Right cardiac atrium (tissue), 5 donors: Measurements from ENCODE around the gene THSD4. TPM values are rescaled to one million over a fixed set of nuclear protein-coding genes. Genes with fewer than 3 reads are reported as not detected.

ENCODE experiments used
- ATAC-seq, 2 donors: fragments of 200-7000 bp; cut with Tn5 transposase; one replicate each; pipeline versions ENCODE4 v1.8.0 to v1.9.1; 2020; ENCODE audit warnings: moderate library complexity in 2 of 2, mild to moderate bottlenecking in 1 of 2
- DNase-seq, 3 donors: peaks; one replicate each; pipeline ENCODE4 v3.0.0-alpha.2; 2020
- H3K27ac ChIP-seq: one replicate; pipeline ENCODE4 v1.5.1; 2013; ENCODE audit warnings: mild to moderate bottlenecking, low read length, control low read depth, moderate library complexity
- H3K27me3 ChIP-seq: one replicate; pipeline ENCODE4 v1.6.1; 2013; ENCODE audit not compliant: control insufficient read depth, insufficient read depth
- H3K4me1 ChIP-seq: one replicate; pipeline ENCODE4 v1.6.1; 2013; ENCODE audit warnings: low read length; ENCODE audit not compliant: control insufficient read depth, insufficient read depth
- H3K4me3 ChIP-seq: one replicate; pipeline ENCODE4 v1.5.1; 2013; ENCODE audit warnings: low read length, control low read depth
- H3K9me3 ChIP-seq: one replicate; pipeline ENCODE4 v1.6.1; 2013; ENCODE audit warnings: low read length; ENCODE audit not compliant: control insufficient read depth
- WGBS: extraction: QIAGEN DNeasy Blood & Tissue Kit; methylation state at CpG from one replicate; pipeline ENCODE4 v1.1.7; 2013; 5-methylcytosine and 5-hydroxymethylcytosine counted together
- intact Hi-C, 4 donors: fragments of 100-400 bp; cut with DNase I; formaldehyde crosslinking; loops; one replicate each; pipeline versions ENCODE4 v1.11.0 to v1.14.0; 2022 to 2023
- polyA plus RNA-seq: library from polyadenylated mRNA; stranded (reverse); fragments of 200-250 nt; gene quantifications from one replicate; pipeline ENCODE4 v1.2.3, GENCODE V29; 2013
- total RNA-seq, 4 donors: library from RNA; stranded (reverse); fragmentation: NEBNext Ultra II Directional; extraction: Animal tissue kit (Norgen Biotek cat#: 25700); gene quantifications; one replicate each; pipeline ENCODE4 v1.2.1, GENCODE V29; 2021
- donor health status: healthy with polysubstance abuse.
- donor health status: DM: no; HTN: yes; CAD: no.
- donor health status: DM: no; HTN: no; CAD: no.
- donor health status: DM: no; HTN: yes; CAD: no; lungs with severe emphysema.
- donor health status: DM: yes; HTN: yes; CAD: no.

THSD4 gene
- total and polyA plus RNA-seq, 5 donors = 40.5 to 93.8 (median 67.3) TPM

- intact Hi-C loops = no loop called here
Observed at GRCh38 chr15:71776304-71776703, 661.0 kb downstream of the THSD4 start.

GRCh38 chr15:71777216-71777943, 662.1 kb downstream of the THSD4 start:
- DNase-seq = no peak

More at GRCh38 chr15:71776304-71776703, 661.0 kb downstream of the THSD4 start:
- no peaks in the 10 kb centered on the region for H3K4me1 ChIP-seq
- no peak overlapping the region for H3K4me3 ChIP-seq
- ATAC-seq (no peak), DNase-seq (no peak)
- H3K9me3 ChIP-seq = no peaks in the 10 kb centered on the region
- WGBS = 76% methylated on average over 3 of the region's 3 CpGs
- no peak overlapping the region for H3K27ac ChIP-seq
- H3K27me3 ChIP-seq = no peaks in the 10 kb centered on the region

GRCh38 chr15:71779073-71779797, 664.0 kb downstream of the THSD4 start:
- intact Hi-C loops = no loop called here
- DNase-seq (no peak), ATAC-seq (no peak)
- Histone ChIP-seq H3K27ac (no peak overlapping the region), H3K9me3 (no peaks in the 10 kb centered on the region), H3K27me3 (no peaks in the 10 kb centered on the region), H3K4me3 (no peak overlapping the region), H3K4me1 (no peaks in the 10 kb centered on the region)
- 79% methylated on average over 6 of the region's 6 CpGs for WGBS

More at GRCh38 chr15:71777216-71777943, 662.1 kb downstream of the THSD4 start:
- 87% methylated on average over 16 of the region's 16 CpGs for whole genome bisulfite sequencing
- no peak for ATAC-seq
- Histone ChIP-seq H3K27ac (no peak overlapping the region), H3K4me3 (no peak overlapping the region), H3K9me3 (no peaks in the 10 kb centered on the region), H3K27me3 (no peaks in the 10 kb centered on the region), H3K4me1 (no peaks in the 10 kb centered on the region)
- intact Hi-C loops = no loop called here

GRCh38 chr15:71780115-71780976, 665.1 kb downstream of the THSD4 start:
- Histone ChIP-seq H3K27me3 (no peaks in the 10 kb centered on the region), H3K4me3 (no peak overlapping the region), H3K4me1 (no peaks in the 10 kb centered on the region), H3K9me3 (no peaks in the 10 kb centered on the region), H3K27ac (no peak overlapping the region)
- peak in 1 of 3 donors; percentile 70 for DNase-seq
- intact Hi-C loops = loop anchor here in 1 of 4 donors (10.0 kb wide), 1 partner anchor 374 kb away; no protein-coding TSS in a partner anchor
- WGBS = 23% methylated on average over 13 of the region's 13 CpGs
- peak; percentile 62 to 64 for ATAC-seq

- no peak for ATAC-seq
Observed at GRCh38 chr15:71781179-71781964, 666.1 kb downstream of the THSD4 start.

DNA sequence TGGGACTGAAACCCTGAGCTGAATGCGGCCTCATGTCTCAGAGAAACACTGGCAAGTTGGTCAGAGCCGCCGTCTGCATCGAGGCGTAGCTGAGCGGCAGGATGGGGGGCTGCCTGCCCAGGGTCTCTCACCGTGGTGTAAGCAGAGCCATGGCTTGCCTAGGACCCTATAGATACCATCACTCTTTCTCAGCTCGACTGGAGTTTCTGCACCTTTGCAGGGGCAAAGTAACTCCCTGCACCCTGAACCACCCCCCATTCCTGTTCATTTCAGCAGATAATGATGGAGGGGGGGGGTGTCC, 666.6 kb downstream of the THSD4 start:
- intact Hi-C loops = loop anchor here in 1 of 4 donors (10.0 kb wide), 1 partner anchor 373 kb away; no protein-coding TSS in a partner anchor
- no peaks in the 10 kb centered on the region for H3K27me3 ChIP-seq
- no peaks in the 10 kb centered on the region for H3K4me1 ChIP-seq
- no peak for ATAC-seq
- H3K9me3 ChIP-seq = no peaks in the 10 kb centered on the region
- DNase-seq = no peak
- 93% methylated on average over 8 of the region's 8 CpGs for WGBS
- no peak overlapping the region for H3K27ac ChIP-seq
- no peak overlapping the region for H3K4me3 ChIP-seq

More at GRCh38 chr15:71781179-71781964, 666.1 kb downstream of the THSD4 start:
- intact Hi-C loops = loop anchor here in 1 of 4 donors (10.0 kb wide), 1 partner anchor 373 kb away; no protein-coding TSS in a partner anchor
- no peak for DNase-seq
- H3K4me3 ChIP-seq = no peak overlapping the region
- H3K27me3 ChIP-seq = no peaks in the 10 kb centered on the region
- H3K4me1 ChIP-seq = no peaks in the 10 kb centered on the region
- H3K27ac ChIP-seq = no peak overlapping the region
- H3K9me3 ChIP-seq = no peaks in the 10 kb centered on the region
- 91% methylated on average over 9 of the region's 9 CpGs for WGBS

DNA sequence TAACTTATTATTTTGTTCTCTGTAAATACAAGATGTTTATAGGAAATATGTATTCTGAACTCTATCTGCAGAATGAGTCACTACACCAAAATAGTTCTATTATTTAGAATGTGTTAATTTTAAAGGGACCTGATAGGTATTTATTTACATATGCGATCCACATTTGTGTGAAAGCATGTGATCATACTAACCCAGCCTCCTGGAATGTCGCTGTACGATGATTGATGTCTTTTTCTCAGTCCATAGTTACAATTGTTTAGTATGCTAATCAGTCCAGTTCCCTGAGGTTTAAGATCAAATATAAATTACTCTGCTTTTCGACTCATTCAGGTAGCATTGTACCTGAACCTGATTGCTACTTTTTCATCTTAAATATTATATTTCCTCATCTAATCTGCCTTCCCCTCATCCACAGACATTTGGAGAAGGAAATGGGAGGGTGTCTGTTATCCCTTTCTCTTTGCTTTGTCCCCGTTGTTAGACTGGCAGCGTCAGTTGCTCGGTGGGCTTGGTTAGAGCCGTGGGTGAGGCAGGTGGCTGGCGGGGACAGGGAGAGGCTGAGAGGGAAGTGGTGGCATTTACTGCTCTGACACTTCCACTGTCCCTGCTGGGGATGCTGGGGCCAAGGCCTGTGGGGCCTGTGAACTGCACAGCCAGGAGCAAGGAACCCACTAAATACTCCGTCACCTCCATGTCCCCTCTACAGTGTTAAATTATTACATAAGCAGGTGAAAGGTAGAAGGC, 667.3 kb downstream of the THSD4 start:
- intact Hi-C loops = loop anchor here in 1 of 4 donors (10.0 kb wide), 1 partner anchor 372 kb away; no protein-coding TSS in a partner anchor
- no peak for ATAC-seq
- no peak overlapping the region for H3K4me3 ChIP-seq
- H3K9me3 ChIP-seq = no peaks in the 10 kb centered on the region
- H3K27ac ChIP-seq = no peak overlapping the region
- H3K4me1 ChIP-seq = no peaks in the 10 kb centered on the region
- no peak for DNase-seq
- H3K27me3 ChIP-seq = no peaks in the 10 kb centered on the region
- WGBS = 79% methylated on average over 10 of the region's 10 CpGs

DNA sequence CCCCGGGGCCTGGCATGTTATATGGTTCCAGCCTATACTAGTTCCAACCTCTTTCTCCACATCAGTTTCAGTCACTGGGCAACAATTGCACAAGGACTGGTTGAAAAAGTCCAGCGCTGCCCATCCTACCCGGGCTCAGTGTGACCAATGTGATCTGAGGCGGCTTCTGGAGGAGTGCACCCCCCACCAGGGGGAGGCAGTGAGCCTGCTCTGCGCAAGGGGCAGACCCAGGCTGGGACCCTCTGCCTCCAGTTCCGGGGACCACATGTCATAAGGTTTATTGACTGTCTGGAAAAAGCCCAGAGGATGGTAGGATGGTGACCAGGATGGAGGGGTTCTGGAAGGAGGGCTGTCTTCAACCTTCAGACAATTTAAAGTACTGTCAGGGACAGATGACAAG, 669.4 kb downstream of the THSD4 start:
- H3K27me3 ChIP-seq = no peaks in the 10 kb centered on the region
- DNase-seq (no peak), ATAC-seq (peak in 1 of 2 donors; percentile 37)
- H3K4me1 ChIP-seq = no peaks in the 10 kb centered on the region
- WGBS = 73% methylated on average over 6 of the region's 6 CpGs
- no peaks in the 10 kb centered on the region for H3K9me3 ChIP-seq
- intact Hi-C loops = loop anchor here in 1 of 4 donors (10.0 kb wide), 1 partner anchor 370 kb away; no protein-coding TSS in a partner anchor
- H3K27ac ChIP-seq = no peak overlapping the region
- H3K4me3 ChIP-seq = no peak overlapping the region

DNA sequence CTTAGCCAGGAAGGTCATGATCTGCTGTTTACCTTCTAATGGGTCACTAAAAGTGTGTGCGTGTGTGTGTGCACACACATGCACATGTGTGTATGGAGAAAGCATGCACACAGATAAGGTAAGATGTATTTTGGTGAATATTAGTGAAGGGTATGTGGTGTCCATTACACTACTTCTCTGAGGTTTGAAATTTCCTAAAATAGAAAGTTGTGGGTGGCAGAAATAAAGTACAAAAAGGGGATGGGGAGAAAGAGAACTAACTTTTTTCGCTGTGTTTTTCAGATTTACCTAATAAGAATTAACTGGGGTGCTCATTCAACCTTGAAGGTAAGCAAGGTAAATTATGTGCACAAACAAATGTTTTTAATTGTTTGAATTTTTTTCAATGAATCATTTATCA, 670.7 kb downstream of the THSD4 start:
- no peaks in the 10 kb centered on the region for H3K4me1 ChIP-seq
- H3K9me3 ChIP-seq = no peaks in the 10 kb centered on the region
- intact Hi-C loops = loop anchor here in 1 of 4 donors (10.0 kb wide), 1 partner anchor 369 kb away; no protein-coding TSS in a partner anchor
- no peaks in the 10 kb centered on the region for H3K27me3 ChIP-seq
- H3K27ac ChIP-seq = no peak overlapping the region
- H3K4me3 ChIP-seq = no peak overlapping the region
- ATAC-seq = no peak
- WGBS = 92% methylated on average over 2 of the region's 2 CpGs
- no peak for DNase-seq
